Stimulated activated naive CD8-positive, alpha-beta T cell treated with anti-CD3 and anti-CD28 coated beads, Interleukin-15, amount 100 ng/mL, for 72 hours (primary cell): Measurements from ENCODE around the gene LHX4.

Source experiments
- ATAC-seq: fragments of 150-1000 bp; cut with Tn5 transposase; 2 replicates; pipeline ENCODE4 v1.10.0; 2021; ENCODE audit warnings: mild to moderate bottlenecking, moderate library complexity
- DNase-seq, 2 donors: peaks; one replicate each; pipeline ENCODE4 v3.0.0; 2021 to 2022
- H3K27ac Mint-ChIP-seq, 2 donors: one replicate each; pipeline ENCODE4 v1.8.0; 2022; ENCODE audit warnings: mild to moderate bottlenecking in 2 of 2, mixed read lengths in 2 of 2, moderate library complexity in 2 of 2
- H3K27me3 Mint-ChIP-seq: one replicate; pipeline ENCODE4 v1.8.0; 2022; ENCODE audit warnings: mixed read lengths
- H3K4me1 Mint-ChIP-seq: one replicate; pipeline ENCODE4 v1.8.0; 2022; ENCODE audit warnings: mild to moderate bottlenecking, mixed read lengths
- H3K4me3 Mint-ChIP-seq, 2 donors: one replicate each; pipeline ENCODE4 v1.8.0; 2022; ENCODE audit warnings: mild to moderate bottlenecking in 2 of 2, mixed read lengths in 2 of 2, moderate library complexity in 1 of 2
- H3K9me3 Mint-ChIP-seq, 2 donors: one replicate each; pipeline ENCODE4 v1.8.0; 2022; ENCODE audit warnings: mixed read lengths in 2 of 2

LHX4 gene

DNA sequence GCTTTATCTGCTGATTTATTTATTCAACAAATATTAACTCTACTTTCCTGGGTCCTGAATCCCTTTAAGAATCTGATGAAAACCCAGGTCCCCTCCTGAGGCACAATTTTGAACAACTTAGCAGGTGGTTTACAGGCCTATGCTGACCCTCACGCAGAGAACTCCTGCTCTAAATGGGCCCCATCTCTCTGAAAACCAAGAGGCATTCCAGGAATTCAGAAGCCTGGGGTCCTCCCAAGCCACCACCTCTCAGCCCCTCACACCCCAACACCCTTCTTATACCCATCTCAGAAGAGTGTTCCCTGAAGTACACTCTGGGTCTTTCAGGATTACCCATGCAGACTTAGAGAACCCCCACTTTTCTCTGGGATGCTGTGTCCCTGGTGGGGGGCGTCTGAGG lies 34.5 kb downstream of the LHX4 start:
- no peaks in the 10 kb centered on the region for H3K27me3 Mint-ChIP-seq
- no peak overlapping the region for H3K27ac Mint-ChIP-seq
- H3K4me3 Mint-ChIP-seq = no peak overlapping the region
- no peaks in the 10 kb centered on the region for H3K4me1 Mint-ChIP-seq
- DNase-seq (no peak), ATAC-seq (no peak)
- H3K9me3 Mint-ChIP-seq = no peaks in the 10 kb centered on the region

DNA sequence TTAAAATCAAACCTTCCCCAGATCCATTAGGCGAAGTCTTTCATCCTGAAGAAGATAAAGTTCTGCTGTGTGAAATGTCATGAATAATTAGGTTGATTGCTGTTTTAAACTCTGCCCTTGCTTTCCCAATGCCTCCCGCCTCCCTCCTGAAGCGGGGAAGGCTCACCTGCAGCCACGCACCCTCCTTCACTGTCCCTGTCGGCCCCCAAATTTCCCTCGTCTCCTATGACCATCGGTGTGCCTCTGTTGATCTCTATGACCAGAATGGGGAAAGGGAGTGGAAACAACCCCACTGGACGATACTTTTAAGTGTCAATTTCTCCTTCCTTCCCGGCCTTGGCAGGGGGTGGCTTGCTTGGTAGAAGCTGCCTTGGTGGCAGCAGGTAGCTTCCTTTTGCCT lies 35.1 kb downstream of the LHX4 start:
- H3K27ac Mint-ChIP-seq = no peak overlapping the region
- ATAC-seq = no peak
- DNase-seq = no peak
- no peaks in the 10 kb centered on the region for H3K4me1 Mint-ChIP-seq
- no peak overlapping the region for H3K4me3 Mint-ChIP-seq
- no peaks in the 10 kb centered on the region for H3K27me3 Mint-ChIP-seq
- no peaks in the 10 kb centered on the region for H3K9me3 Mint-ChIP-seq

DNA sequence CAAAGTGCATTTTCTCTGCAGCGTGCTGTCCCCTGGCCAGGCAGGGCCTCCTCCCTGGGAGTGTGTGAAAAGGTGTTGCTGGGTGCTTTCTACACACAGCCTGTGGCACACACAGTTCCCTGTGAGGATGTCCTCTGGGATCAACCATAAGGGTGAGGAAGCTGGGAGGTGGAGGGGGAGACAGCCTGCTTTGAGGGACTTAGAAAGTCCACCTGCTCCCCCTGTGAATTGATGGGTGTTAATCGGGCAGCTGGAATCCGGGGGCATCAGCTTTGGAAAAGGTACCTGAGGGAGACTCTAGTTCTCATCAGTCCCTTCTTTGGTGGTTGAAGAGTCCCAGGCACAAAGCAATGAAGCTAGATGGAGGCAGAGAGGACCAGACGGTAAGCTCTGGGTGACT lies 35.8 kb downstream of the LHX4 start:
- no peak for ATAC-seq
- no peak for DNase-seq
- H3K27me3 Mint-ChIP-seq = no peaks in the 10 kb centered on the region
- no peaks in the 10 kb centered on the region for H3K9me3 Mint-ChIP-seq
- H3K4me1 Mint-ChIP-seq = no peaks in the 10 kb centered on the region
- no peak overlapping the region for H3K4me3 Mint-ChIP-seq
- H3K27ac Mint-ChIP-seq = no peak overlapping the region

DNA sequence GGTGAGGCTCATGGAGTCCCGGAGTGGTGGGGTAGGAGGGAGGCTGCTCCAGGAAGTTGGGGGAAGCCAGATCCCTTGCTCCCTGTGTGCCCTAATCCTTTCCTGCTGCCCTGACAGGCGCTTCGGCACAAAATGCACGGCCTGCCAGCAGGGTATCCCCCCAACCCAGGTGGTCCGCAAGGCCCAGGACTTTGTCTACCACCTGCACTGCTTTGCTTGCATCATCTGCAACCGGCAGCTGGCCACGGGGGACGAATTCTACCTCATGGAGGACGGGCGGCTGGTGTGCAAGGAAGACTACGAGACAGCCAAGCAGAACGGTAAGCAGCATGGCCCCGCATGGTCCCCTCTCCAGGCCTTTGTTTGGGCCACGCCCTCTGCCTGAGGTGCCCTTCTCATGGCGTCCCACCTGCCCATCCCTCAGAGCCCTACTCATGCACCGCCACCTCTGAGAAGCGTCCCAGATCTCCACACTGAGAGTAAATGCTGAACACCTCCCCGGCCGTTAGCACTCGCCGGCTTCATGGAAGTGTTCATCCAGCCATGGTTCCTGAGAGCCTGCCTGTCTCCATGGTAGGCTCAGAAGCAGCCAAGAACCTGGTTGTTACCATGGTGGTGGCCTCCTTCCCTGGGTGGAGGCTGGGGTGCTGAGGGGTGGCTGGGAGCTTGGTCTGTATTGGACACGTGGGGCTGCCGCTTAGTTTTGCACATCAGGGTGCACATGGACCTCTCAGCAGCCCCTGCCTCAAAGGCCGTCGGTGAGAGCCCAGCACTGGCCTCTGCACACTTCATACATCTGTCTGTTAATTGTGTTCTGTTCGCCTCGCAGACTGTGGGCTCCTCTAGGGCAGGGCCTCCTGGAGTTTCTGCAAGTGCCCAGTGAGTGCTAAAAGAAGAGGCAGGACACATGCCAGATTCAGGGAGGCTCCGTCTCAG lies 36.5 kb downstream of the LHX4 start:
- no peak for DNase-seq
- Mint-ChIP-seq H3K27me3 (no peaks in the 10 kb centered on the region), H3K9me3 (no peaks in the 10 kb centered on the region), H3K4me3 (no peak overlapping the region), H3K4me1 (no peaks in the 10 kb centered on the region), H3K27ac (no peak overlapping the region)
- ATAC-seq = peak; percentile 5

DNA sequence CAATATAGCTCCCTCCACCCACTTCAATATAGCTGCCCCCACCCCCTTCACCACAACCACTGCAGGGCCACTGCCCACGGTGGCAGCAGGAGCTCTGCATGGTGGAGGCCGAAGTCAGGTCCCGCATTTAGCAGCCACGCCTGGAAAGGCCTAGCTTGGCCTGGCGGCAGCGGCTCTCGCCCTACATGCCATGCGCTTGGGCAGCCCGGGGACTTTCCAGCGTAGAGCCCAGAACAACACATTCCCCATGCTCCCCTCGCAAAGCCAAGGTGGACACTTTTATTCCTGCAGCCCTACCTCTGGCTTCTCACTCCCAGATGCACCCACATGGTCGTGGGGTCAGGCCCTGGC lies 37.1 kb downstream of the LHX4 start:
- no peak for ATAC-seq
- H3K4me3 Mint-ChIP-seq = no peak overlapping the region
- no peaks in the 10 kb centered on the region for H3K9me3 Mint-ChIP-seq
- no peaks in the 10 kb centered on the region for H3K27me3 Mint-ChIP-seq
- no peaks in the 10 kb centered on the region for H3K4me1 Mint-ChIP-seq
- DNase-seq = no peak
- H3K27ac Mint-ChIP-seq = no peak overlapping the region

DNA sequence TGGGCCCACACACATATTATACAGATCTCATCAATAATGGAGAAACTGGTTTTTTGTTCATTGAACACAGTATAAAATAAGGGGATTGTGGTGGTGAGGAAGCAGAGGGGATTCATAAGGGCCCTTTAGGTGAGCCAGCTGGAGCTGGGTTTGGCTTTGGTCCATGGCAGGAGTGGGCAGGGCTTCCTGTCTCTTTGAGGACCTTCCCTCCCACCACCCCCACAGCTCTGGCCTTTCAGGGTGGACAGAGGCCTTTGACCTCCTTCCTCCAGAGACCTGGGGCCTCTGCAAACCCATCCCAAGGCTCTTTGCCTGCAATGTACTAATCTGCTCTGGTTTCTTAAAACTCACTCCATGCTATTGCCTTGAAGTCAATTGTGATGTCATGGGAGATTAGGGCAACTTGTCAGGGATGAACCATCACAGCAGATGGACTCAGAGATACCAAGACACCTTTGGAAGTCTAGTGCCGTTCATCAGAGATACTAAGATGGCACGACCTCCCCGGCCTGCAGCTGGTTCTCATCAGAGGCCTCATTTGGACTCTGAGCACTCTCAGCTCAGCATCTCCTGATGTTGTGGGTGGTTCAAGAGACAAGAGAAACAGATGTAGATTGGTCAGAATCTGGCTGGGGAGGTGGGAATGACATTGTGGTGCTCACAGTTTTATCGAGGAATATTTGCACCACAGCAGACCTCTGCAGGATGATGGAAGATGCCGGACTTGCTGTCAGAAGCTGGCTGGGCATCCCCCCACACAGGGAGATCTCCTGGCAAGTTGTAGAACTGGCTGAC lies 37.9 kb downstream of the LHX4 start:
- Mint-ChIP-seq H3K4me3 (no peak overlapping the region), H3K9me3 (no peaks in the 10 kb centered on the region), H3K4me1 (no peaks in the 10 kb centered on the region), H3K27ac (no peak overlapping the region), H3K27me3 (no peaks in the 10 kb centered on the region)
- no peak for ATAC-seq
- no peak for DNase-seq

DNA sequence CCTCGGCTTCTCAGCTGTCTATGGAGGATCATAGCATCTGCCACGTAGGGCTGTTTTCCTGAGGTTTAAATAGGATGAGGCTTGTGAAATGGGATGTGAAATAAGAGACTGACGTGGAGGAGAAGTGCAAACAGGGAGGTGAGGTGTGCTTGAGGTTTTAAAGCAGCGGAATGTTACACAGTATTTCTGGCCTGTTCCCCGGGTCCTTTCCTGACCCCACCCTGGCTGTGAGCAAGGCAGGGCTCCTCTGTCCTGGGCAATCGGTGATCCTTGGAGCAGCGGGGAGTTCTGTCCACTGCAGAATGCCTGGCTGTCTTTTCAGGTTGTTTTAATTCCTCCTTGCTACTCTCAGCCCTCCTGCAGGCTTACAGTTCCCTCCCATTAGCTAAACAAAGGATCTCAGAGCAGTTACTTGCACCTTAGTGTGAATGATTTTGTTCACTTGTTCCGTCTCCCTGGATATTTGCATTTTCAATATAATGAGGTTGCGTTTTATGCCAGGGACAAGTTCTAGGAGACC lies 38.6 kb downstream of the LHX4 start:
- no peak for DNase-seq
- Mint-ChIP-seq H3K4me1 (no peaks in the 10 kb centered on the region), H3K27ac (no peak overlapping the region), H3K27me3 (no peaks in the 10 kb centered on the region), H3K4me3 (no peak overlapping the region), H3K9me3 (no peaks in the 10 kb centered on the region)
- no peak for ATAC-seq

DNA sequence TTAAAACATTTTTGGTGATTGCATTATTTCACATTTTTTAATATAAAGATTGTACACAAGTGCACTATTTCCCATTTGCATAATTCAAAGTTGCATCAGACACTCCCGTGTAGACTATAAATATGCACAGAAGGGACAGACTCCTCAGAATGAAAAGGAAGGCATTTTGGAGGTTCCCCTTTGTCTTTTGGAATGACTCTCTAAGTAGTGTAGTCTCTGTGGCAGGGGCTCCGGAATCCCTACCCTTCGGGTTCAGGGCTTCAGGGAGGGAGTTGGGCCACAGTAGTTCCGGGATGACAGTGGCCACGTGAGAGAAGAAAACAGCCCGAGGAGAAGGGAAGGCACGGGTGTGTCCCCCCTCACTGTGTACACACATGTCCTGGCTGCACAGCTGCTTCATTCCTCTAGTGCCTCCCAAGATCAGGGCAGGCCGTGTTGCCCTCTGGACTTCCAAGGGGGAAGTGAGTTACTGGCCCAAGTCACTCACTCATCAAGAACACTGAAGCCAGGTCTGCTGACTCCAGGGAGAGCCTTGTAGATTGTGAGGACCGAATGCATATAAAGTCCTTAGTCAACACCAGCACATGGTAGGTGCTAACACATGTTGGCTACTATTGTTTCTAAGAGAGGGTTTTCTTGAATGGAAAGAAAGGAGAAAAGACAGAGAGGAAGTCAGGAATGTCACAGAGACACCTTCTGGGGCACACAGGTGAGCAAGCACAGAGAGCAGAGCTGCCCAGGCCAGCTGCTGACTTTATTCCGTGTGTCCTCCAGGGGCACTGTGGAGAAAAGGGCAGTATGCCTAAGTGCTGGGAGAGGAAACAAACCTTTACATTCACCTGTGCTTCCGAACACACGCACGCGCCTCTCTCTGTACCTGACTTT lies 39.8 kb downstream of the LHX4 start:
- no peak overlapping the region for H3K4me3 Mint-ChIP-seq
- H3K27me3 Mint-ChIP-seq = no peaks in the 10 kb centered on the region
- DNase-seq (no peak), ATAC-seq (no peak)
- H3K9me3 Mint-ChIP-seq = no peaks in the 10 kb centered on the region
- H3K4me1 Mint-ChIP-seq = no peaks in the 10 kb centered on the region
- H3K27ac Mint-ChIP-seq = peak overlapping the region in 1 of 2 donors; percentile 35

DNA sequence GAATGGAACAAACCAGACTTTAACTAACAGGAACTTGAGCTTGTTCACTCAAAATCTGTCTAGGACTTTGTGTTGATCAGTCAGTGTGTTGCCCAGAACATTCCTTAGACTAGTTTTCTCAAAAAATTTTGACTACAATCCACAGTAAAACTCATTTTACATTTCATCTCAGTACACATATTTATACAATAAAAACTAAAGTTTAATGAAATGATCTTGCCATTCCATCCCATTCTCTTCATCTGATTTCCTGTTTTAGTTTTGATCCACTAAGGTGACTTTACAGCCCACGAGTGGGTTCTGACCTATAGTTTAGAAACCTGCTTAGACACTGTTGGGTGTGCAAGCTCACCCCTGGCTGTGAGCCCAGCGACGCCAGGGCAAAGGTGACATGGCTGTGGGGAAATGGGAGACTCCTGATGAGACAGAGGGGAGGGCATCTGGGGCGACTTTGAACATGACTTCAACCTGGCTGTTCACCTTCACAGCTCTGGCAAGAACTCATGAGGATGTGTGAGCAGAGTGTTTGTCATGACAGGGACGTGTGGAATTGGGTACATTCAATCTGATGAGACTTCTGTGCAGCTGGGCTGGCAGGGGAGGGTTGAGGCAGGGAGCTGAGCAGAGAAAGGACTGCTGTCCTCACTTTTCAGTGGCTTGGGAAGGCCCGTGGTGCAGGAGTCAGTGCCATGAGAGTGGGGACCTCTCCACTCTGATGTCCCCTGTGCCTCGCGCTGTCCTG lies 40.6 kb downstream of the LHX4 start:
- ATAC-seq (peak; percentile 15), DNase-seq (no peak)
- H3K9me3 Mint-ChIP-seq = no peaks in the 10 kb centered on the region
- no peaks in the 10 kb centered on the region for H3K27me3 Mint-ChIP-seq
- H3K27ac Mint-ChIP-seq = peak overlapping the region in 1 of 2 donors; percentile 5
- no peak overlapping the region for H3K4me3 Mint-ChIP-seq
- H3K4me1 Mint-ChIP-seq = no peaks in the 10 kb centered on the region

DNA sequence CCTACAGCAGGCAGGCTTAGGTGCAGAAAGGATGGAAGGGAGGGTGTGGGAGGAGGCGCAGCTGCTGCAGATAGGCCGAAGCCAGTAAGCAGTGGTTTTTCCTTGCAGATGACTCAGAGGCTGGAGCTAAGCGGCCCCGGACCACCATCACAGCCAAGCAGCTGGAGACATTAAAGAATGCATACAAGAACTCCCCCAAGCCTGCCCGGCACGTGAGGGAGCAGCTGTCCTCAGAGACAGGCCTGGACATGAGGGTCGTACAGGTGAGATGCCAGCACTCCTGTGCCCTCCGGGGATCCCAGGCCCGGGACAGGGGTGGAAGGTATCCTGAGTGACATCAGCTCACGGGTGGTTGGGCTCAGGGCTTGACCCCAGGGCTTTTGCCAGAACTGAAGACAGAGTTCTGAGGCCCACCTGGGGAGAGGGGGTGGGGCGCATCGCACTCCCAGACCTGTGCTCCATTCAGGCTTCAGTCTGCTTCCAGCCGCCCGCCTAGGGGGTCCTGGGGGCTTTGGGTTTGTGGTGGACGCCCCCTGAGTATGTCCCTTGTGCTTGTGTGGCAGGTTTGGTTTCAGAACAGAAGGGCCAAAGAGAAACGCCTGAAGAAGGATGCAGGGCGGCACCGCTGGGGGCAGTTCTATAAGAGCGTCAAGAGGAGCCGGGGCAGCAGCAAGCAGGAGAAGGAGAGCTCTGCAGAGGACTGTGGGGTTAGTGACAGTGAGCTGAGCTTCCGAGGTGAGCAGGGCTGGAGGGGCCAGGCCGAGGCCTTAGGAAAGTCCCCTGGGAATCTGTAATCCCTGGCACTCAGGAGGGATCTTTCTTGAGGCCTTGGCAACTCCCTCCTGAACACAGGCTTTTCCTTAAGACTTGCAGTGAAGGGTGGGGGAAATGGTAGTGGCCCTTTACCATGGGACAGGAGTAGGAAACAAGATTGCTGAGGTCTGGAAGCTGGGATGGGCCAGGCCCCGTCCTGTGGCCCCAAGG lies 41.5 kb downstream of the LHX4 start:
- peak; percentile 30 for ATAC-seq
- DNase-seq = no peak
- Mint-ChIP-seq H3K4me1 (no peaks in the 10 kb centered on the region), H3K27ac (peak overlapping the region; percentile 61 to 75), H3K4me3 (no peak overlapping the region), H3K9me3 (no peaks in the 10 kb centered on the region), H3K27me3 (no peaks in the 10 kb centered on the region)

DNA sequence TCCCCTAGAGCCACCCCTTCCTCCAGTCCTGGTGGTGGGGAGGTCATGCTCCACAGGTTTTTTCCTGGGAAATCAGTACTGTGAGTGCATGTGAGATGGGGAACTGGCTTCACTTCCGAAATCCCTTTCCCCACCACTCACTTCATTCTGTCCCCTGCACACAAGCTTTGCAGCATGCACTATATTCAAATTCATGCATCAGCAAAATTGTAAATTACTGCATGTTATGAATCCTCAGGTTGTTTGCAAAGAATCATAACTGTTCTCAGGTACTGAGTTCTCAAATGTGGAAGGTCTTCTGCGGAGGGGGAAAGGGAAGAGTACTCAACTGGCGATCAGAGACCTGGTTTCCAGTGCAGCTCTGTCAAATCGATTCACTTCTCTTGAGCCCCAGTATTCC lies 42.3 kb downstream of the LHX4 start:
- H3K4me1 Mint-ChIP-seq = no peaks in the 10 kb centered on the region
- ATAC-seq = no peak
- no peaks in the 10 kb centered on the region for H3K27me3 Mint-ChIP-seq
- peak overlapping the region in 1 of 2 donors; percentile 63 for H3K27ac Mint-ChIP-seq
- no peaks in the 10 kb centered on the region for H3K9me3 Mint-ChIP-seq
- H3K4me3 Mint-ChIP-seq = no peak overlapping the region
- DNase-seq = no peak

DNA sequence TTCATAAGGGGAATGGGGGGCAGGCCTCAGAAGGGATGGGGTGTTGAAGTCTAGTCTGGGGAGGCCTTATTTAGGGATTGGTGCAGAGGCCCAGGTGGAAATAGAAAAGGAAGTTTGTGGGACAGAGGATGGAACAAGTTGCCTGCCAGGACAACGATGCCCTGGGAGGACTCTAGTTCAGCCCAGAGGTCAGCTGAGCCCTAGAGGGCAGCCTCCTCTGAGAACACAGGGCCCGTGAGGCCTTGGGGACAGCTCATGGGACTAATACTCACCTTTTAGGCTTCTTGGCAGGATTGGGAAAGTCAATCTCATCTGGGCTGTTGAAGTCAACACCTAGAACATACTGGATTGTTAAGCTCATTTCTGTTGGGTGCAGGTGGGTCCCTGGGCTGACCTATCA lies 43.0 kb downstream of the LHX4 start:
- H3K4me3 Mint-ChIP-seq = no peak overlapping the region
- DNase-seq = no peak
- no peaks in the 10 kb centered on the region for H3K4me1 Mint-ChIP-seq
- H3K27me3 Mint-ChIP-seq = no peaks in the 10 kb centered on the region
- no peak for ATAC-seq
- H3K27ac Mint-ChIP-seq = peak overlapping the region in 1 of 2 donors; percentile 29
- H3K9me3 Mint-ChIP-seq = no peaks in the 10 kb centered on the region

DNA sequence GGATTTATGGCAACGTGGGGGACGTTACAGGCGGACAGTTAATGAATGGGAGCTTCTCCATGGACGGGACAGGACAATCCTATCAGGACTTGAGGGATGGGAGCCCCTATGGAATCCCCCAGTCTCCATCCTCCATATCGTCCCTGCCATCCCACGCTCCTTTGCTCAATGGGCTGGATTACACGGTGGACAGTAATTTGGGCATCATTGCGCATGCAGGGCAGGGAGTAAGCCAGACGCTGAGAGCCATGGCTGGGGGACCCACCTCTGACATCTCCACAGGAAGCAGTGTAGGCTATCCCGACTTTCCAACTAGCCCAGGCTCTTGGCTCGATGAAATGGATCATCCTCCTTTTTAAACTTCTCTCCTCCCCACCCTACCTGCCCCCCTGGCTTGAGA lies 44.2 kb downstream of the LHX4 start:
- DNase-seq (no peak), ATAC-seq (no peak)
- Mint-ChIP-seq H3K9me3 (no peaks in the 10 kb centered on the region), H3K27ac (no peak overlapping the region), H3K4me1 (no peaks in the 10 kb centered on the region), H3K27me3 (no peaks in the 10 kb centered on the region), H3K4me3 (no peak overlapping the region)

DNA sequence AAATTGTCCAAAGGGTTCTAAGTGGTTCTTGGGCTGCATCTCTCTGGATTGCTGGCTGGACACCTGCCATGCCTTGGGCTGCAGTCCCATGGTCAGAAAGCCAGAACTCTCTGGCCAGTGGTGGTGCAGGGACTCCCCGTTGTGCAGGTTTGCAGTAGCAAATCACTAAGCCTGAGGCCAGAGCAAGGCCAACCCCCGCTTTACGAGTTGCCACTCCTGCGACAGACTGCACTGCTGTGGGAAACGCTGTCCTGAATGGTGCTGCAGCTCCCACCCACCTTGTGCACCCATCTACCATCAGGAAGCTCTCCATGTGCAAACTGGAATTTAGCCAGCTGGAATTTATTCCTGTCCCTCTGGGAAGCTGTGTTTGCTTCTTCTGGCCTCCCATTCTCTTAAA lies 45.7 kb downstream of the LHX4 start:
- H3K27ac Mint-ChIP-seq = no peak overlapping the region
- H3K27me3 Mint-ChIP-seq = no peaks in the 10 kb centered on the region
- no peak overlapping the region for H3K4me3 Mint-ChIP-seq
- DNase-seq (no peak), ATAC-seq (no peak)
- no peaks in the 10 kb centered on the region for H3K4me1 Mint-ChIP-seq
- no peaks in the 10 kb centered on the region for H3K9me3 Mint-ChIP-seq
